ENCODE data around the gene MGA.

MGA gene

GRCh38 chr15:41798607-41799487 is 138.6 kb downstream of the MGA start:
- Histone ChIP-seq H3K27ac (no peak overlapping the region), H3K27me3 (replicated peaks) (no peaks in the 10 kb centered on the region), H3K36me3 (replicated peaks) (peaks cover 7% of the 10 kb centered on the region), H3K4me3 (ENCODE audit: low read depth, low read length) (no peak overlapping the region)
- in situ Hi-C loops (cut with HindIII; ENCODE audit: low pct_ligation_motif_present, low sequenced_read_pairs): no loop called here
- DNase-seq: no peak
- no peak for TF ChIP-seq CTCF (IDR thresholded peaks at IDR 0.05; ENCODE audit: low read depth, low read length, missing control alignments)

- H3K4me3 ChIP-seq (ENCODE audit: low read depth, low read length): no peak overlapping the region
- in situ Hi-C loops (cut with HindIII; ENCODE audit: low pct_ligation_motif_present, low sequenced_read_pairs): no loop called here
- peaks cover 7% of the 10 kb centered on the region for H3K36me3 ChIP-seq (replicated peaks)
- no peak for DNase-seq
- no peaks in the 10 kb centered on the region for H3K27me3 ChIP-seq (replicated peaks)
- TF ChIP-seq CTCF (IDR thresholded peaks at IDR 0.05; ENCODE audit: low read depth, low read length, missing control alignments): no peak
- no peak overlapping the region for H3K27ac ChIP-seq
Measured at GRCh38 chr15:41799488-41799805, 139.2 kb downstream of the MGA start.

GRCh38 chr15:41801185-41801584 is 141.0 kb downstream of the MGA start:
- TF ChIP-seq CTCF (IDR thresholded peaks at IDR 0.05; ENCODE audit: low read depth, low read length, missing control alignments): no peak

GRCh38 chr15:41801850-41802455 is 141.7 kb downstream of the MGA start:
- Histone ChIP-seq H3K27me3 (replicated peaks) (no peaks in the 10 kb centered on the region), H3K36me3 (replicated peaks) (peaks cover 7% of the 10 kb centered on the region), H3K27ac (no peak overlapping the region), H3K4me3 (ENCODE audit: low read depth, low read length) (no peak overlapping the region)
- in situ Hi-C loops (cut with HindIII; ENCODE audit: low pct_ligation_motif_present, low sequenced_read_pairs): no loop called here
- peak; percentile 45 for DNase-seq
- TF ChIP-seq CTCF (IDR thresholded peaks at IDR 0.05; ENCODE audit: low read depth, low read length, missing control alignments): no peak

More at GRCh38 chr15:41801185-41801584, 141.0 kb downstream of the MGA start:
- H3K27me3 ChIP-seq (replicated peaks): no peaks in the 10 kb centered on the region
- no peak overlapping the region for H3K27ac ChIP-seq
- in situ Hi-C loops (cut with HindIII; ENCODE audit: low pct_ligation_motif_present, low sequenced_read_pairs): no loop called here
- H3K4me3 ChIP-seq (ENCODE audit: low read depth, low read length): no peak overlapping the region
- DNase-seq: no peak
- H3K36me3 ChIP-seq (replicated peaks): peaks cover 7% of the 10 kb centered on the region

- TF ChIP-seq CTCF (IDR thresholded peaks at IDR 0.05; ENCODE audit: low read depth, low read length, missing control alignments): no peak
- no peaks in the 10 kb centered on the region for H3K27me3 ChIP-seq (replicated peaks)
- DNase-seq: no peak
- in situ Hi-C loops (cut with HindIII; ENCODE audit: low pct_ligation_motif_present, low sequenced_read_pairs): no loop called here
- H3K27ac ChIP-seq: no peak overlapping the region
- H3K36me3 ChIP-seq (replicated peaks): peaks cover 7% of the 10 kb centered on the region
- no peak overlapping the region for H3K4me3 ChIP-seq (ENCODE audit: low read depth, low read length)
Measured at GRCh38 chr15:41804361-41804760, 144.2 kb downstream of the MGA start.

Measured in brain microvascular endothelial cell (primary cell).